Adrenal gland (tissue), 5 donors: ENCODE data around the gene RBAK.

Experiments
- POLR2A ChIP-seq, 2 donors: fragments of 450-650 bp; IDR thresholded peaks; one replicate each; pipeline ENCODE4 v1.6.1; 2017; ENCODE audit warnings: antibody characterized with exemption in 2 of 2, mild to moderate bottlenecking in 2 of 2, moderate library complexity in 1 of 2
- TF ChIP-seq, protein P1 (sequence below), 6 experiments: fragments of 450-650 bp in 4 of 6; fragments of 200-600 bp in 2 of 6; sonication (generic) in 1 of 6; IDR thresholded peaks; 1 replicate in 5 of 6; 2 replicates in 1 of 6; pipeline versions ENCODE4 v1.5.1 to v1.8.0; 2016 to 2021; ENCODE audit warnings: antibody characterized with exemption in 6 of 6, mild to moderate bottlenecking in 2 of 6, moderate library complexity in 1 of 6
- donor health status: DM: no; HTN: no; CAD: no.

- TF ChIP-seq, protein P1, sequence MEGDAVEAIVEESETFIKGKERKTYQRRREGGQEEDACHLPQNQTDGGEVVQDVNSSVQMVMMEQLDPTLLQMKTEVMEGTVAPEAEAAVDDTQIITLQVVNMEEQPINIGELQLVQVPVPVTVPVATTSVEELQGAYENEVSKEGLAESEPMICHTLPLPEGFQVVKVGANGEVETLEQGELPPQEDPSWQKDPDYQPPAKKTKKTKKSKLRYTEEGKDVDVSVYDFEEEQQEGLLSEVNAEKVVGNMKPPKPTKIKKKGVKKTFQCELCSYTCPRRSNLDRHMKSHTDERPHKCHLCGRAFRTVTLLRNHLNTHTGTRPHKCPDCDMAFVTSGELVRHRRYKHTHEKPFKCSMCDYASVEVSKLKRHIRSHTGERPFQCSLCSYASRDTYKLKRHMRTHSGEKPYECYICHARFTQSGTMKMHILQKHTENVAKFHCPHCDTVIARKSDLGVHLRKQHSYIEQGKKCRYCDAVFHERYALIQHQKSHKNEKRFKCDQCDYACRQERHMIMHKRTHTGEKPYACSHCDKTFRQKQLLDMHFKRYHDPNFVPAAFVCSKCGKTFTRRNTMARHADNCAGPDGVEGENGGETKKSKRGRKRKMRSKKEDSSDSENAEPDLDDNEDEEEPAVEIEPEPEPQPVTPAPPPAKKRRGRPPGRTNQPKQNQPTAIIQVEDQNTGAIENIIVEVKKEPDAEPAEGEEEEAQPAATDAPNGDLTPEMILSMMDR (IDR thresholded peaks at IDR 0.05), result no peak
- TF ChIP-seq POLR2A (IDR thresholded peaks at IDR 0.05), result no peak
These were observed 40.6 kb downstream of the RBAK start for GRCh38 chr7:5086256-5086655.
